CD1c-positive myeloid dendritic cell (primary cell): ENCODE data around the gene SUPT4H1.

Source experiments
- DNase-seq: peaks from one replicate; pipeline ENCODE4 v3.0.0-alpha.2; 2016; ENCODE audit errors: extremely low spot score

SUPT4H1 gene

DNA sequence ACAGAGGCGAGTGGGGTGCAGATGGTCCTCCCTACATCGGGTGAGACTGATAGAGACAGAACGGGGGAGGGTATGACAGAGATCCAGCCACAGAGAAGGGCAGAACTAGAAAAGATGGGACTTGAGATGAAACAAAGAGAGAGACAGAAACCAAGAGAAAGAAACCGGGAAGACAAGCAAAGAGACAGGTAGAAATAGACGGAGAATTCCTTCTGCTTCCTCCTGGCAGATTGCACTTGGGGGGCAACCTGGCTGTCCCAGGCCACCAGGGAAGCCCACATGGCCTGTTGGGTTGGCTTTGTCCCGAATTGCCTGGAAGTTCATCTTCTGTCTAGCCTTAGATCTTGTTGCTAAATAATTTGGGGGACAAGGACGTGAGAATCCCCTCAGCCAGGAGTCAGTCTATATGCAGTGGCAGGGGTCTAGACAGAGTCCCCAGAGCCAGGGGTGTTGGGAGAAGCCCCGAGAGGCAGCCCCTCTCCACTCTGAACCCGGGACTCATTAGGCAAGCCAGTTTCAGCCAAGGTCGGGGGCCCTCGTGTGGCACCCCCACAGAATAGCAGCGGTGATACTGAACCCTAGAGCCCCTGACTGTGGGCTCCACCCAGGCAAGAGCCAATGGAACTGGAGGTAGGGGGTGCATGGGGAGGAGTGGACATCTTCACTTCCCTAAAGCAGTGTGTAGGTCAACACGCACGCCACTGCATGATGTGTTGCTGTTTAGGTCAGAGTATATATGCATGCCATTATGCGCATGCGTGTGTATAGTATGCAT, 22.8 kb downstream of the SUPT4H1 start:
- DNase-seq, result peak; percentile 95

DNA sequence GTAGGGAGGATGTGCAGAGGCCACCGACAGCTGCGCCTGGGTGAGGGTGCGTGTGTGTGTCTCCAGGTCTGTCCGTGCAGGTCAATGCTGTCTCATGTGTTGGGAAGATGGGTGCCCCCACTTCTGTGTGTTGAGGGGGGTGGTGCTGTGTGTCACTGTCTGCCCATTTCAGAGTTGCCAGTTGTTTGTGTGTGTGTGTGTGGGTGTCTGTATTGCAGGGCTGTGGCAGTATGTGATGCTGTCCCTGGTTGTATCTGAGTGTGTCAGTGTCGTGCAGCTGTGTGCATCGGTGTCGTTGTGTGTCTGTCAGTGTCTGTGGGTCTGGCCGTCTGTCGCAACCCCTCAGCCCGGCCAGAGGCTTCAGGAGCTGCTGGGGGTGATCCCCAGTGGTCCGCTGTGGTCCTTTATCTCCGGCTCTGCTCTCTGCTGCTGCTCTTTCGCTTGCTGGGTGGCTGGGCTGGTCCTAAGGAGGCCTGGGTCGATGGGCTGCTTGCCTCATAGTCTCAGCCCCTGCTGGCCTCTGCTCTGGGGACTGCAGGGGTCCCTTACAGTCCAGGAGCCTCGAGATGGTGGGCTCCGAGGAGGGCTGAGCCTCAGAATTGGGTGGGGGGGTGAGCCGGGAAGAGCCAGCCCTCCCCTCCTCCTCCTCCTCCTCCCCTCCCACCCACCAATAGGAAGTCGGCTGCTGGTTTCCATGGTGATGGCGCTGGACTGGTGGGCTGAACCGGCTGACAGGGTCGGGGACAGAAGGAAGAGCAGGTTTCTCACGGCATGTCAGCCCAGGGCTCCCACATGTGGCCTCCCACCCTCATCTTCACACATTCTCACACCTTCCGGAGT, 23.6 kb downstream of the SUPT4H1 start, which contains the start of gene TSPOAP1:
TSPOAP1 (minus strand) TSS at position 601 of the 840 bp plus-strand sequence. CDS start 875 bp downstream, outside the sequence.
- peak; percentile 79 for DNase-seq

DNA sequence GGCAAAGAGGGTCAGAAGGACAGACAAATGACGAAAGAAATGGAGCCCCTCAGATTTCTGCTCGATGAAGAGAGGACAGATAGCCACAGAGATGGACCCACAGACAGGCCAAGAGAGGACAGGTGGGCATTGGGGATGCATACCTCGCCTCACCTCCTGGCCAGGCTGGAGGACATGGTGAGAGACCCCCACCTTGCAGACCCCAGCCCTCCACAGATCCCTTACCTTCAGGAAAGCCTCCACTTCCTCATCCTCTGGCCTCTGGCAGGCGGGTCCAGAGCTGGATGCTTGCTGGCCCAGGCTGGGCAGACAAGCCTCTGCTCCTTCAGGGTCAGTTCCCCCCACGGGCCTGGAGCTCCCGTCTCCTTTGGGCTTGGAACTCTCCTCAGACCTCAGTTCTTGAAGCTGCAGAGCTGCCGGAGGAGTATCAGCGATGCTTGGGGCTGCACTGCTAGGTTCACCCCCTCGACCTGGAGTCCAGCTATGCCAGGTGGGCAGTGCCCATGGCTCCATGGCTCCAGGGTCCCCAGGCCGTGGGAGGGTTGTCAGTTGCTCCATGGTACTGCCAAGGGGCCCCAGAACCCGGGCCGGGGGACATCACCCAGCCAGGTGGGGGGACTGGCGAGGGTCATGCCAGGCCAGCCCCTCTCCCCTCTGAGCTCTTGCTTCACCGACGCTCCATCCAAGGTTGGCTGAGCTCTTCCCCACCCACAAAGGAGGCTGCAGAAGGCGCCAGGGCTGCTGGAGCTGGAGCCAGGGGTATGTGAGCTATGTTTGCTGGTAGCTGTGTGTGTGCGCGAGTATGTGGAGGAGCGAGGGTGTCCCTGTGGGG, 24.4 kb downstream of the SUPT4H1 start:
- peak; percentile 46 for DNase-seq

DNA sequence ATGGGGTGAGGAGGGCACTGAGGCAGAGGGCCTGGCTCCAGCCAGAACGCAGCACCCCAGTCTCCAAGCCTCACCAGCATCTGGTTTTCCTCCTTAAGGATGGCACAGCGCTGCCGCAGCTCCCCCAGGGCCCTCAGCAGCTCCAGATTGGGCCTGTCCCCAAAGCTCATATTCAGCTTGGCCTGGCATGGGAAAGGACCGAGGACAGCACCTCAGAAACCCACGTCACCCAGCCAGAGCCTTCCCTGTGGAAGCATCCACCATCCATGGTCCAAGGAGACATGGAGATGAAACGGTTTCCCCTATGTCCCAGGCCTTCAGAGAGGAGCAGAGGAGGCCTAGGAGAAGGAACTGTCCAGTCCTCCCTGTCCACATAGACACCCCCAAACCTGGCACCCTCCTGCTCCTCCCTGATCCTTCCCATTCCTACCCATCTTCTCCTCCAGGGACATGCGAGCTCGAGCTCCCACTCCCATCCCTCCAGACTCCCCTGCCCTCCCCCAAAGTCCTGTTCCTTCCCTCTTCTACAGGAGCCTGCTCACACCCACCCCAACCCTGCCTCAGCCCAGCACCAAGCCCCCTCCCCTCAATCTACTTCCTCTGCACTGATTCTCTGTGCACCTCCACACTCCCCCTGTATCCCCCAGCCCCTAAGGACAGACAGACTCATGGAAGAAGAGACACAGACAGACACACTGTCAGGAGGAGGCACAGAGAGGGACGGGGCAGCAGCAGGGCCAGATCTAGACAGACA, 25.2 kb downstream of the SUPT4H1 start:
- no peak for DNase-seq

DNA sequence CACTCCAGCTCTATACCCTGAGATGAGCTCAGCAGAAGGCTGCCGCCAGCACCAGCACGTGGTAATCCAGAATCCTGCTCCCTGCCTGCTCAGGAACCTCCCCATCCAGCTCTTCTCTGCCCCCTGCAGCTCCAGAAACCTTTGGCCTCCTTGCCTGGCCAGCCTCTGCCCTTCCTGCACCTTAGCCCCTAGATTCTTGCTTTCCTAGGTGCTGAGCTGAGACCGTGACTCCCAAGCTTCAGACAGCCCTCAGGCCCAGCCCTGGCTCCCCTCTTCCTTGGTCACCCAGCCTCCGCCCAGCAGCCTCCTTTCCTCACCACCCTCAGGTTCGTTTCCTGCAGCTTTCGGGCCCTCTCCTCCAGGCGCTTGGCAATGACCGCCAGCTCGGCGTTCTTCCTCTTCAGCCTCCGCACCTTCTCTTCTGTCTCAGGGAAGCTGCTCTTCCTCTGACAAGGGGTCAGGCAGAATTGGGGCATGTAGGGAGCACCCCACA, 26.0 kb downstream of the SUPT4H1 start:
- peak; percentile 51 for DNase-seq

DNA sequence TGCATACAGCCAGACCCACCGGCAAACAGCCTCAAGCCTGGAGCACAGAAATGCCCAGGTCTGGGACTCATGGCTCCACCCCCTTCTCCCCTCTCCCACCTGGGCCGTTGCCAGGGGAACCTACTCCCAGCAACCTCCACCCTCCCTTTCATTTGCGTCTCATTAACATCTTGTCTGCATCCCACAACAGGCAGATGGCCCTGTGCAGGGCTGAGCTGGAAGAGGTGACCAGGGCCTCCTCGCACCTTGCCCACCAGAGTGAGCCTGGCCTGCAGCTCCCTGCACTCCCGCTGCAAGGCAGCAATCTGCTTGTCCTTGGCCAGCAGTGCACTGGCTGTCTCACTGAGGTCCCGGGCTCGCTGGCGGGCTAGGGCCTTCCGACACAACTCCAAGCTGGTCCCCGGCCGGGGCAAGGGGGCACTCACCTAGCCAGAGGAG, 26.7 kb downstream of the SUPT4H1 start:
- DNase-seq, result no peak

DNA sequence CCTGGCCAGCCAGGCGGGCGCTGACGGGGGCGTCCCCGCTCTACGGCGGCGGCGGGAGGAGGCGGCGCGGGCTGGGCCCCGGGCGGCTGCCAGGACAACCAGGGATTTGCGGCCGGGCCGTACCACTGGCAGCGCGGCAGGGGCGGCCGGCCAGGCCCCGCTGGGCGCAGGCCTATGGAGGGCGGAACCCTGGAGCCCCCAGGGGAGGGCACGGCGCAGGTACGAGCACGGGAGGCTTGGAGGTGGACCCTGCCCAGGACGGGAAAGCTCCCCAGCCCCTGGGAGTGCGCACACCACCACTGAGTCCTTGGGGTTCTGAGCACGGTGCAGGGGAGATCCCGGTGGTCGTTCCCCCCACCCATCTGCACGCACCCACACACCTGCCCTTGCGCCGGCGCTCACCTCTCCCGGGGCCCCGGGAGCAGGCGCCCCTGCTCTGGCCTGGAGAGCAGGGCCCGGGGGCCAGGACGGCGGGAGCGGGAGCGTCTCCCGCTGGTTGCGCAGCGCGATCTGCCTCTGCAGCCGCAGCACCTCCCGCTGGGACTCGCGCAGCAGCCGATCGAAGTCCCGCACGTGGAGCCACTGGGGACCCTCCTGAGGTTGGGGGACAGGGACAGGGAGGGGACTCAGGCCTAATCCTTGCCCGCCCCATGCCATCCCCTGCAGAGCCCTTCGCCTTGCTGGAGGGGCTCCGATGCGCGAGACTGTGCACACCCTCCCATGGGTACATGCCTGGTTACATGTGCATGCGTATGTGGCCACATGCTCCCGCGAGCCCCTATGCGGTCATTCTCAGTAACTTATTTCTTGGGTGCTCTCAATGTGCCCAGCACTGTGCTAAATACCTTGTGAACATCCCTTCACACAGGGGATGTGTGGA, 27.4 kb downstream of the SUPT4H1 start:
- no peak for DNase-seq

DNA sequence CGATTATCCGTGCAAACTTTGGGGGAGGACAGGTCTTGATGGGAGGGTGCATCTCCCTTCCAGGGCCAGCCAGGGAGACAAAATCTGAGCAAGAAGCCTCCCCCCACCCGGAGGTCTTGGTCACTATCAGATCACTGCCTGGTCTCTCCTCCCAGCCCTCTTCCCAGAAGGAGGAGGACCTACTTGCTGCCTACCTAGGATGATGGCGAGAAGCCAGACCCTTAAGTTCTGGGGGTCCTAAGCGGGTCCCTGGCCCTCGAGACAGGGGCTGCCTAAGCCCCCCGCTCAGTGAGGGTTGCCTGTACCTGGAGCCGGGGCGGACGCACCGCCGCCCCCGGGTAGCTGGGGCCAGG, 28.0 kb downstream of the SUPT4H1 start:
- no peak for DNase-seq

DNA sequence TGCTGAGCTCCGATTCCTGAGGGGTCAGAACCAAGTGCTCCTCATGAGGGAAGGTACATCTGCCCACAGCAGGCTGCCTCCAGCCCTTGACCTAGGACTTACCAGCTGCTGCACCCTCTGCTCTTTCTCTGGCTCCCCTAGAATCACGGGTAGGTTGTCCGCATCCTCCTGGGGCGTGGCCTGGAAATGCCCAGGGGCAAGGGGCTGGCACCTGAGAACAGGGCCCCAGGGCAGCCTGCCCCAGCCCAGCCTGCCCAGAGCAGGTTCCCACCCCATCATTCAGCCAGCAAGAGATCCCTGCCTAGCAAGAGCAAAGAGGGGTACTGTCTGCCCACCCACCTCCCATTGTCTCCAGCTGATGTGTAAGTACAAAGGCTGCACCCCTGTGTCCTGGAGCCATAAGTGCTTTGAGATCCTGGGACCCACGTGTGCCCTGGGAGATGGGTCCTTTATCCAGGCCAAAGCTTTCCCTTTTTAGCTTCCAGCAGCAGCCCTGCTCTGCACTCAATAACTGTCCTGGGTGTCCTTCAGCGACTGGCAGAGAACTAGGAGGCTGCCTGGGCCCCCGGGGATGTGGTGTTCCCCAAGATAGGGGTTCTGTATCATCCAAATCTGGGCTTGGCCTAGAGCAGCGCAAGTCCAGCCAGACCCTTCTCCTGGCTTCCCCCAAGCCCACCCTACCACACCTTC, 28.5 kb downstream of the SUPT4H1 start:
- no peak for DNase-seq

DNA sequence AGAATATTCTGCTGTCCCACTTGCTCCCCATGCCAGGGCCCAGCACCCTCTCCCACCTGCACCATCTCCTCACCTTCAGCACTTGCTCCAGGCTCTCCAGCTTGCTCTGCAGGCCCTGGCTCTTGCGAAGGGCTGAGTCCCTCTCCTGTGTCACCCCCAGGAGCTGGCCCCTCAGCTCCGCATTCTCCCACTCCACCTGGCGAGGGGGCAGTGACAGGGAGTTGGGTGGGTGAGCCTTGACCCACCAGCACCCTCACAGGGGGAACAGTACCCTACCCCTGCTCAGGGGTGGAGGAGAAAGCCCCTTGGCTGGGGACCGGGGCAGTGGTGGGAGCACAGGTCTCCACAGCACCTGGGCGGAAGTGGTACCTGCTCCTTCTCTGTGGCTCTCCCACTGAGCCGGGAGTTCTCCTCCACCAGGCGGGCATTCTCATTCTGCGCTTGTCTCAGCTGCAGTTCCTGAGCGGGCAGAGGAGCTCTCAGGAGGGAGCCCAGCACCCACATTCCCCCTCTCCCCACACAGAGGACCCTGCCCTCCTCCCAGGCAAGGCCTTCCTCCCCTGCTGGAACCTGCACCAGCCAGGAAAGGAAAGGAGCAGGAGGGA, 29.3 kb downstream of the SUPT4H1 start:
- no peak for DNase-seq

DNA sequence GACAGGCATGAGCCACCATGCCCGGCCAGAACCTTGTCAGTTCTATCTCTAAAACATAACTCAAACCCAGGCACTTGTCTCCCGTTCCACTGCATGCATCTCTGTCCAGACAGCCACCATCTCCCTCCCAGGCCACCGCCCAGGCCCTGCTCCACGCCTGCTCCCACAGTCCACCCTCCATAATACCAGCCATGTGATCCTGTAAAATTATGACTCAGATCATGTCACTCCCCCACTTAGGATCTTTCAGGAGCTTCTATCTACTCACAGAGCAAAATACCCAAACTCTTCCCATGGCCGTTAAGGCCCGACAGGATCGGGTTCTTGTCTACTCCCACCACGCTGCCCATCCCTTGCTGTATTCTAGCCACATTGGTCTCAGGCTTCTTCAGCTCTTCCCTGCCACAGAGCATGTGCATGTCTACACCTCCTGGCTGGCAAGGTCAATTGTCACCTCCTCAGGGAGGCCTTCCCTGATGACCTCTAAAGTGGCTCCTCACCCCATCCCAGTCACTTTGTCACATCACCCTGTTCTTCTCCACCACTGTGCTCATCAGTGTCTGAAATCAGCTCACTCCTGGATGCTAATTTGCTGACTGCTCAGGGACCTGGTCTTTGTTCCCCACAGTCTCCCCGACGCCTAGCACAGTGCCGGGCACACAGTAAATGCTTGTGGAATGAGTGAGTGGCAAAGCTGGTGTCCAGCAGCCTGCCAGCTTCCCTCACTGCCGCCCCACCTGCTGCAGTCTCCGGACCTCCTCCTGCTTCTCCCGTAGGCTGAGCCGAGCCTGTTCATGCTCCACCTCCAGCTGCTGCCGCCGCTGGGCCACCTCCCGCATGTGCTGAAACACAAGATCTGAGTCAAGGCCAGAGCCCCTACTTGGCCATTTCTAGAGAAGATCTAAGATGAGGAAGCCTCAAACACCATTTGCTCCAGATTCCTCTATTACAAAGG, 30.2 kb downstream of the SUPT4H1 start:
- no peak for DNase-seq

DNA sequence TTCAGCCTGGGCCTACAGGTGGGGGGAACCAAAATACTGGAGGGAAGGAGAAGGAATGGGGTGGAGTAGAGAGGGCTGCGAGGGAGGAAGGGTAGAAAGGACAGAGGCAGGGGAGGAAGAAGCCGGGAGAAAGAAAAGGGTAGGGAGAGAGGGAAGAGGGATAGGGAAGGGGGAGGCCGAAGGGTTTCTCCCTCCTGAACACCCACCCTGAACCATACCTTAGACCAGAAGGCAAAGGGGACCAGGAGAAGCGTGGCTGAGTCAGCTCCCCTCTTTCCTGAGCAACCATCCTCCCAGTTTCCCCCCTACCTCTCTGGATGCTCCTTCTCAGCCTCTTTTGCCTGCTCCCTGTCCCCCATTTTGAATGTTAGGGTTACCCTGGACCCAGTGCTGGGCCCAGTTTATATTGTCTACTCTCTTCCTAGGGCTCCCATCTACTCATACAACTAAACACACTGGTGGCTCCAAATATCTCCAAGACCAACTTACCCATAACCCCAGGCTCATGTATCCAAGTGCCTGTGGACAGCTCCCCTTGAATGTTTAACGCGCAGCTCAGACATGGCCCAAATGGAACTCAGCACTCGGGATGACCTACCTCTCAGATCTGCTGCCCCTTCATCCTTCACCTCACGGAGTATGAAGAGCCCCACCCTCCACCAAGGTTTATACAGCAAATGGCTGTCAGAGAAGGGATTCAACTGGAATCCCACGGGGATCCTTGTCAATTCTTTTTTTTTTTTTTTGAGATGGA, 31.3 kb downstream of the SUPT4H1 start:
- DNase-seq, result no peak

DNA sequence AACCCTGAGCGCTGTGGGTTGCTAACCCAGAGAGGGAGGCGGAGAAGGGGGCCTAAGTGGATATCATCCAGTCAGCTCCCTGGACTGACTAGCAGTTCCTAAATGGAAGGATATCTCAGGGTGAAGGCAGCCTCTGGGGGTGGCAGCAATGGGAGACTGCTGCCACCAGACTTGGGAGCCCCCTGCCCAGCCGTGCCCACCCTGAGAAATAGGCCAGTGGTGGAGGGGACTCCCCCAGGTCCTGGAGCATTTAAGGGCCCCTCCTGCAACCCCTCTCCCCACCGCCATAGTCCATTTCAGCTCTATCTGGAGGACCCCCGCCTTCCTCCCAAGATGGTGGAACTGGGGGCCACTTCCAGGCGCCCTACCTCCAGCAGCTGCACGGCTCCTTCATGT, 31.8 kb downstream of the SUPT4H1 start:
- DNase-seq, result no peak

DNA sequence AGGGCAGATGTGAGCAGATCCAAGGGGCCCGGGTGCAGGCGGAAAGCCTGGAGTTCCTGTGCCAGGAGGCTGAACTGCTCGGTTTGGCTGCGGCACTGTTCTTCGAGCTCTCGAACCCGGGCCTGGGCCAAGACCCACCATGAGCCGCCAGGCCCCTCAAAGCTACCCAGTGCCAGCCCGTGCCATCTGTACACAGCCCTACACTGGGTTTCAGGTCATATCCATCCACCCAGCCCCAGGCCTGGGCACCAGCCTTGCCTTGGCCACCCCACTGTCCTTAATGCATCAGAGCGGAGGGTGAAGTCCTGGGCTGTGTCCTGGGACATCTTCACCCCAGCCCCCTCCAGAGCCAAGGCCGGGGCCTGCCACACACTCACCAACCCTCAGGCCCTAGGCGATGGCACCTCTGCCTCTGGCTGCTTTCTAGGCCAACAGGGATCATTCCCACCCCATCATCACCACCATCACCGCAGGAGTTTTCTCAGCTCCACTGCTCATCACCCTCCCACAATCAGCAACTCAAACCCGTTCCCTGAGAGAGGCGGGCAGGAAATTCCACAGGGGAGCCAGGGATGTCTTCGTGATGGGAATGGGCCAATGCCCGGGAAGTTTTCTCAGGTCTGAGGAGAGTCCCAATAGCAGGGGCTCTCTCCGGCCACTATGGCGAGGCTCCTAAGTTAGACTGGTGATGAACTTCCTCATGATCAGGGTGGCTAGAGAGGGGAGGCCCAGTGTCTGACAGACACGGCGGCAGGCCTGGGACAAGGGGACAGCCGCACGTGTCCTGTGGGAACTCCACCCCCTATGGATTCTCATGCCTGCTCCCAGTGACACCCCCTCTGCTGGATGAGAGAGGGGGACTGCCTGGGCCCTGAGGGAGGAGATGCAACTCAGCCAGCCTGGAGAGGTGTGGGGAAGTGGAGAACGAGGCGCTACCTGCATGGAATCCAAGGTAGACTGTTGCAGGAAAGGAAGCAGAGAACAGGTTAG, 32.5 kb downstream of the SUPT4H1 start:
- no peak for DNase-seq

DNA sequence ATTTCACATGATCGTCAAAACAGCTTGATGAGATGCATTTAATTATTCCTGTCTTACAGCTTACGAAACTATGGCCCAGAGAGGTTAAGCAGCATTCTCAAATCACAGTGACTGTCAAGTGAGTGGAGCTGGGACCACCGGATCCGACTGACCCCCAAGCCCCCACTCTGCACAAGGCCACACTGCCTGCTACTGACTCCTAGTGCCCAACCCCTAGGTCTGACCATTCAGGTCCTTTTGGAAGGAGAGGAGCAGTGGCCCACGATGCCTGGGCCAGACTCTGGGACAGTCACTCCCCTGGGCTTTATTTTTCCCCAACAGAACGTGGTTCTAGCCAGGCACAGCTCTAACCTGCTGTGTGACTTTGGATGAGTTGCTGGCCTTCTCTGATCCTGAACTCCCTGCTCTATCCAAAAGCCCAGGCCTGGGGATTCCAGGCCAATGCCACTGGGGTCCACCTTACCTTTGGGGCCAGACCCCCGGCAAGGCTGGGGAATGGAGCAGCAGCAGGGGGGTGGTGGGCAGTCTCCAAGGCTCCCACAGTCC, 33.3 kb downstream of the SUPT4H1 start:
- no peak for DNase-seq

DNA sequence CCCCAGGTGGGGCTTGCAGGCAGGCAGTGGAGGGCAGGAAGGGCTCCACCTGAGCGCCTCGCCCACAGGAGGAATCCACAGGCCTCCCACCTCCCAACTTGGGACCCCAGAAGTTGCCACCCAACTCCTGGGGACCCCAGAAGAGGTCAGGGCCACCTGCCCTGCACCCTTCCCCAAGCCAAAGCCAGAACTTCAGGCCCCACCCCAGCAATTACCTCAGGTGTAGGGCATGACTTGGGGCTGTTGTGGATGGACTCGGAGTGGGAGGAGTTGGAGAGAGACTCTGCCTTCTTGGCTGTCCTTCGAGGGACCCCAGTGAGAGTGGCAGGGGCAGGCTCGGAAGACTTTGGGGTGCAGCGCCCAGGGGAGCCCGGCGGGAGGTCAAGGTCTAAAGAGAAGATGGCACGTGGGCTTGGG, 33.9 kb downstream of the SUPT4H1 start:
- no peak for DNase-seq
